H1 (cell line): ENCODE results near the gene ARFGEF3. TPM values are rescaled to one million over a fixed set of nuclear protein-coding genes. Genes with fewer than 3 reads are reported as not detected.

Experiments used
- CTCF ChIA-PET: fragments of 300-600 bp; sonication (Branson Sonifier 250); formaldehyde crosslinking; loops from one replicate; lab custom pipeline; 2021; ENCODE audit not compliant: partially characterized antibody; lab: Charles Lee
- POLR2A ChIA-PET: fragments of 300-600 bp; sonication (Branson Sonifier 250); formaldehyde crosslinking; loops from one replicate; lab custom pipeline; 2021; ENCODE audit warnings: inconsistent platforms; ENCODE audit not compliant: partially characterized antibody; lab: Charles Lee
- DNase-seq, 2 experiments: peaks; one replicate each; pipeline versions ENCODE4 v3.0.0 to v3.0.0-alpha.2; 2010 to 2022; ENCODE audit warnings: low spot score in 2 of 2, low read depth in 1 of 2, mixed read lengths in 1 of 2
- FAIRE-seq: peaks from 2 replicates; lab custom pipeline; 2011; peaks lifted over from hg19 to GRCh38; lab: Jason Lieb, UNC
- H2AFZ ChIP-seq: 2 replicates; pipeline ENCODE4 v1.8.1; 2012; ENCODE audit warnings: low read length, inconsistent platforms
- H2AK5ac ChIP-seq: 2 replicates; pipeline ENCODE4 v1.6.1; 2013; ENCODE audit warnings: low read depth, low read length
- H2BK120ac ChIP-seq: replicated peaks from 2 replicates; pipeline ENCODE3; 2013; ENCODE audit warnings: low read depth, low read length, inconsistent platforms
- H2BK12ac ChIP-seq: 2 replicates; pipeline ENCODE4 v1.6.1; 2013; ENCODE audit warnings: low read depth, low read length
- H2BK15ac ChIP-seq: 2 replicates; pipeline ENCODE4 v1.6.1; 2013; ENCODE audit warnings: low read length
- H2BK20ac ChIP-seq: 2 replicates; pipeline ENCODE4 v1.6.1; 2013; ENCODE audit warnings: low read length
- H2BK5ac ChIP-seq: 2 replicates; pipeline ENCODE4 v1.6.1; 2013; ENCODE audit warnings: low read depth, low read length
- H3K14ac ChIP-seq: 2 replicates; pipeline ENCODE4 v1.6.1; 2013; ENCODE audit warnings: inconsistent platforms; ENCODE audit not compliant: insufficient read length
- H3K18ac ChIP-seq: 2 replicates; pipeline ENCODE4 v1.6.1; 2013; ENCODE audit warnings: low read length; ENCODE audit errors: extremely low read depth
- H3K23ac ChIP-seq: 2 replicates; pipeline ENCODE4 v1.6.1; 2013; ENCODE audit warnings: inconsistent platforms; ENCODE audit not compliant: insufficient read length
- H3K23me2 ChIP-seq: 2 replicates; pipeline ENCODE4 v1.6.1; 2013; ENCODE audit warnings: low read depth, low read length
- H3K27ac ChIP-seq: 2 replicates; pipeline ENCODE4 v1.6.1; 2011; ENCODE audit warnings: low read depth, low read length, inconsistent platforms
- H3K27me3 ChIP-seq, 4 experiments: replicated peaks in 1 of 4; 1 replicate in 1 of 4; 2 replicates in 3 of 4; pipeline versions ENCODE4 v1.6.1 to v1.8.1; 2011 to 2013; ENCODE audit warnings: low read length in 3 of 4, mild to moderate bottlenecking in 3 of 4, inconsistent platforms in 2 of 4, mixed read lengths in 2 of 4, moderate library complexity in 1 of 4; ENCODE audit not compliant: control insufficient read depth in 3 of 4, insufficient read depth in 3 of 4; ENCODE audit errors: extremely low read depth in 1 of 4
- H3K36me3 ChIP-seq, 4 experiments: 2 replicates each; pipeline versions ENCODE4 v1.6.1 to v1.8.1; 2011 to 2013; ENCODE audit warnings: mild to moderate bottlenecking in 4 of 4, low read length in 3 of 4, moderate library complexity in 2 of 4, control low read depth in 1 of 4, inconsistent platforms in 1 of 4; ENCODE audit not compliant: insufficient read depth in 4 of 4, control insufficient read depth in 2 of 4
- H3K4ac ChIP-seq: replicated peaks from 2 replicates; pipeline ENCODE3; 2013; ENCODE audit warnings: low read length, low read depth, mixed read lengths, inconsistent platforms; ENCODE audit not compliant: insufficient read length
- H3K4me1 ChIP-seq, 4 experiments: replicated peaks in 1 of 4; 1 replicate in 1 of 4; 2 replicates in 3 of 4; pipeline versions ENCODE4 v1.6.1 to v1.8.1; 2011 to 2013; ENCODE audit warnings: low read length in 3 of 4, inconsistent platforms in 2 of 4, mixed read lengths in 1 of 4; ENCODE audit not compliant: insufficient read depth in 4 of 4, control insufficient read depth in 3 of 4
- H3K4me2 ChIP-seq, 2 experiments: 2 replicates each; pipeline versions ENCODE4 v1.6.1 to v1.8.1; 2011 to 2013; ENCODE audit warnings: low read depth in 2 of 2, low read length in 2 of 2, control low read depth in 1 of 2, inconsistent platforms in 1 of 2, mild to moderate bottlenecking in 1 of 2; ENCODE audit not compliant: insufficient read depth in 1 of 2
- H3K4me3 ChIP-seq, 4 experiments: fragments of 200-600, 300-600 bp in 1 of 4; sonication (generic), shearing (Covaris generic), sonication (Bioruptor Twin) in 1 of 4; 2 replicates each; pipeline versions ENCODE4 v1.5.1 to v1.8.1; 2011 to 2016; ENCODE audit warnings: low read length in 4 of 4, low read depth in 3 of 4, control low read depth in 2 of 4, inconsistent platforms in 2 of 4, mild to moderate bottlenecking in 2 of 4, mixed read lengths in 1 of 4, moderate library complexity in 1 of 4; ENCODE audit not compliant: insufficient read depth in 2 of 4; ENCODE audit errors: extremely low read depth in 1 of 4
- H3K56ac ChIP-seq: replicated peaks from 2 replicates; pipeline ENCODE3; 2013; ENCODE audit warnings: low read depth, mild to moderate bottlenecking, mixed read lengths, low read length, inconsistent platforms; ENCODE audit not compliant: insufficient read length
- H3K79me1 ChIP-seq: 2 replicates; pipeline ENCODE4 v1.6.1; 2013; ENCODE audit warnings: low read depth, low read length, control low read depth
- H3K79me2 ChIP-seq, 2 experiments: 2 replicates each; pipeline versions ENCODE4 v1.6.1 to v1.8.1; 2012 to 2013; ENCODE audit warnings: low read length in 2 of 2, mild to moderate bottlenecking in 2 of 2, inconsistent platforms in 1 of 2; ENCODE audit not compliant: insufficient read depth in 2 of 2, control insufficient read depth in 1 of 2
- H3K9ac ChIP-seq, 4 experiments: replicated peaks in 1 of 4; 1 replicate in 1 of 4; 2 replicates in 3 of 4; pipeline versions ENCODE4 v1.6.1 to v1.8.1; 2011 to 2013; ENCODE audit warnings: low read depth in 3 of 4, low read length in 3 of 4, control low read depth in 2 of 4, mild to moderate bottlenecking in 2 of 4, moderate library complexity in 2 of 4, inconsistent platforms in 1 of 4; ENCODE audit errors: extremely low read depth in 1 of 4
- H3K9me3 ChIP-seq, 2 experiments: 2 replicates each; pipeline versions ENCODE4 v1.6.1 to v1.8.1; 2012 to 2013; ENCODE audit warnings: mild to moderate bottlenecking in 2 of 2, moderate library complexity in 2 of 2, control low read depth in 1 of 2, inconsistent platforms in 1 of 2, low read depth in 1 of 2, low read length in 1 of 2, mixed read lengths in 1 of 2; ENCODE audit not compliant: insufficient read depth in 2 of 2
- H4K20me1 ChIP-seq, 2 experiments: replicated peaks in 1 of 2; 2 replicates each; pipeline versions ENCODE3 to v1.8.1; 2011 to 2013; ENCODE audit warnings: inconsistent platforms in 2 of 2, low read length in 2 of 2, mild to moderate bottlenecking in 1 of 2; ENCODE audit not compliant: insufficient read depth in 2 of 2, control insufficient read depth in 1 of 2
- H4K5ac ChIP-seq: 2 replicates; pipeline ENCODE4 v1.6.1; 2013; ENCODE audit warnings: low read length, low read depth, mixed read lengths, inconsistent platforms; ENCODE audit not compliant: insufficient read length
- H4K8ac ChIP-seq: 2 replicates; pipeline ENCODE4 v1.8.0; 2013; ENCODE audit warnings: mild to moderate bottlenecking, moderate library complexity, low read length, inconsistent platforms; ENCODE audit not compliant: insufficient read depth; ENCODE audit errors: extremely low read depth
- H4K91ac ChIP-seq: replicated peaks from 2 replicates; pipeline ENCODE3; 2013; ENCODE audit warnings: low read length, mixed read lengths, inconsistent platforms; ENCODE audit not compliant: insufficient read length
- ASH2L ChIP-seq: fragments of 200-600, 300-600 bp; sonication (generic); IDR thresholded peaks from one replicate; pipeline ENCODE4 v1.7.1; 2017; ENCODE audit warnings: low read length
- CBX8 ChIP-seq: fragments of 300-800, 300-1000 bp; sonication (generic); IDR thresholded peaks from 2 replicates; pipeline ENCODE4 v1.7.1; 2016; ENCODE audit warnings: low read depth, low read length, borderline replicate concordance
- CHD2 ChIP-seq: IDR thresholded peaks from 2 replicates; pipeline ENCODE4 v1.6.1; 2012; ENCODE audit warnings: low read length, improper control_type of control experiment
- EP300 ChIP-seq, 2 experiments: IDR thresholded peaks; 1 replicate in 1 of 2; 2 replicates in 1 of 2; pipeline ENCODE4 v1.6.1; 2011 to 2012; ENCODE audit warnings: low read depth in 2 of 2, low read length in 2 of 2, mild to moderate bottlenecking in 2 of 2, borderline replicate concordance in 1 of 2, inconsistent platforms in 1 of 2, moderate library complexity in 1 of 2
- KDM5A ChIP-seq: fragments of 200-600 bp; IDR thresholded peaks from 2 replicates; pipeline ENCODE4 v1.7.1; 2012; ENCODE audit warnings: mild to moderate bottlenecking, low read length, inconsistent platforms, mixed read lengths
- POLR2A ChIP-seq, 2 experiments: IDR thresholded peaks; 1 replicate in 1 of 2; 2 replicates in 1 of 2; pipeline ENCODE4 v1.6.1; 2011; ENCODE audit warnings: low read depth in 2 of 2, low read length in 2 of 2, mild to moderate bottlenecking in 2 of 2; ENCODE audit errors: control extremely low read depth in 1 of 2
- POU5F1 ChIP-seq: IDR thresholded peaks from 2 replicates; pipeline ENCODE4 v1.6.1; 2011; ENCODE audit warnings: low read depth, mild to moderate bottlenecking, low read length, moderate library complexity
- RBBP5 ChIP-seq: IDR thresholded peaks from 2 replicates; pipeline ENCODE4 v1.7.1; 2012; ENCODE audit warnings: low read depth, mild to moderate bottlenecking, inconsistent platforms, low read length, moderate library complexity, borderline replicate concordance
- SP2 ChIP-seq: IDR thresholded peaks from 2 replicates; pipeline ENCODE4 v1.6.1; 2012; ENCODE audit warnings: mild to moderate bottlenecking, low read length, inconsistent platforms
- SP4 ChIP-seq: IDR thresholded peaks from 2 replicates; pipeline ENCODE4 v1.6.1; 2012; ENCODE audit warnings: low read length, inconsistent platforms
- TAF1 ChIP-seq: IDR thresholded peaks from 2 replicates; pipeline ENCODE4 v1.6.1; 2011; ENCODE audit warnings: mild to moderate bottlenecking, low read depth, low read length
- TCF12 ChIP-seq: IDR thresholded peaks from 2 replicates; pipeline ENCODE4 v1.6.1; 2011; ENCODE audit warnings: low read depth, mild to moderate bottlenecking, low read length
- YY1 ChIP-seq: IDR thresholded peaks from 2 replicates; pipeline ENCODE4 v1.6.1; 2011; ENCODE audit warnings: low read depth, mild to moderate bottlenecking, low read length
- WGBS, 2 experiments: shearing (Covaris generic) in 1 of 2; methylation state at CpG; one replicate each; pipeline versions ENCODE4 v1.1.6 to v1.1.7; 2013 to 2015; ENCODE audit warnings: low lambda C conversion rate in 2 of 2, mixed read lengths in 2 of 2, inconsistent platforms in 1 of 2, low coverage in 1 of 2, missing lambda C conversion rate in 1 of 2; ENCODE audit not compliant: insufficient replicate concordance in 2 of 2, insufficient coverage in 1 of 2, insufficient read length in 1 of 2; ENCODE audit errors: extremely low coverage in 1 of 2, missing lambda C conversion rate in 1 of 2; 5-methylcytosine and 5-hydroxymethylcytosine counted together
- polyA plus RNA-seq, 7 experiments: library from polyadenylated mRNA; depleted of rRNA in 3 of 7; stranded (reverse) in 5 of 7; unstranded in 2 of 7; fragments of >200 nt in 5 of 7; fragments of 200-250 nt in 2 of 7; gene quantifications; 1 replicate in 5 of 7; 2 replicates in 1 of 7; 4 replicates in 1 of 7; pipeline versions ENCODE4 v1.2.1 to v1.2.3, GENCODE V29; 2011 to 2013; ENCODE audit warnings: missing spikeins in 2 of 7, mixed read lengths in 2 of 7
- total RNA-seq: library from RNA; stranded (reverse); fragmentation: NEBNext Ultra II Directional; extraction: Animal tissue kit (Norgen Biotek cat#: 25700); gene quantifications from 2 replicates; pipeline ENCODE4 v1.2.1, GENCODE V29; 2021
- TF ChIP-seq, protein P1 (sequence below): IDR thresholded peaks from 2 replicates; pipeline ENCODE4 v1.6.1; 2012; ENCODE audit warnings: low read length, inconsistent platforms

Gene ARFGEF3
- total and polyA plus RNA-seq, 2 of the 8 experiments (the other 6 are each of a cell fraction or from before 2014, with no cell fraction given): 5.8 to 23.2 TPM

GRCh38 chr6:138290423-138290962 is 128.8 kb downstream of the ARFGEF3 start:
- Histone ChIP-seq H4K20me1 (no peaks in the 10 kb centered on the region), H2AK5ac (no peak overlapping the region), H3K4me3 (no peak overlapping the region), H3K79me1 (no peaks in the 10 kb centered on the region), H2BK120ac (no peak overlapping the region), H3K56ac (no peak overlapping the region), H3K9me3 (no peaks in the 10 kb centered on the region), H3K18ac (no peak overlapping the region), H3K4ac (no peak overlapping the region), H2AFZ (no peak overlapping the region), H3K4me1 (peaks cover 2 to 8% (median 4%) of the 10 kb centered on the region in 4 experiments; a peak in 5 of 7 replicates), H3K23ac (no peak overlapping the region), H4K91ac (no peak overlapping the region), H3K9ac (no peak overlapping the region), H3K36me3 (peaks cover 2 to 13% (median 6%) of the 10 kb centered on the region in 4 experiments; a peak in 7 of 8 replicates), H2BK5ac (no peak overlapping the region), H3K27ac (no peak overlapping the region), H4K8ac (no peak overlapping the region), H3K23me2 (no peaks in the 10 kb centered on the region), H2BK12ac (no peak overlapping the region), H3K27me3 (no peaks in the 10 kb centered on the region), H3K79me2 (no peaks in the 10 kb centered on the region), H3K14ac (no peak overlapping the region), H2BK15ac (no peak overlapping the region), H3K4me2 (no peak overlapping the region), H4K5ac (no peak overlapping the region), H2BK20ac (no peak overlapping the region)
- ChIA-PET POLR2A (no interaction called here), CTCF (interaction anchor here (0.8 to 8.3 kb wide), 13 partner anchors 9 to 298 kb away, joined by 3 to 106 read pairs (median 4); partner anchors contain the start of gene HEBP2)
- FAIRE-seq (no peak), DNase-seq (peak in 1 of 2 experiments; percentile 38)
- 88% methylated on average over 5 of the region's 5 CpGs; no CpG with 5 or more reads in 1 of the 2 experiments for WGBS, 2 experiments
- TF ChIP-seq SP2 (no peak), CHD2 (no peak), KDM5A (no peak), SP4 (no peak), CBX8 (no peak), RBBP5 (no peak), TAF1 (no peak), POLR2A (IDR thresholded peaks at IDR 0.05; ENCODE audit: control extremely low read depth in 1 of 2, low read depth in 2 of 2, low read length in 2 of 2) (no peak), TCF12 (no peak), POU5F1 (no peak), ASH2L (no peak), EP300 (IDR thresholded peaks at IDR 0.05; ENCODE audit: borderline replicate concordance in 1 of 2, low read depth in 2 of 2, low read length in 2 of 2) (no peak), YY1 (no peak)
- TF ChIP-seq, protein P1, sequence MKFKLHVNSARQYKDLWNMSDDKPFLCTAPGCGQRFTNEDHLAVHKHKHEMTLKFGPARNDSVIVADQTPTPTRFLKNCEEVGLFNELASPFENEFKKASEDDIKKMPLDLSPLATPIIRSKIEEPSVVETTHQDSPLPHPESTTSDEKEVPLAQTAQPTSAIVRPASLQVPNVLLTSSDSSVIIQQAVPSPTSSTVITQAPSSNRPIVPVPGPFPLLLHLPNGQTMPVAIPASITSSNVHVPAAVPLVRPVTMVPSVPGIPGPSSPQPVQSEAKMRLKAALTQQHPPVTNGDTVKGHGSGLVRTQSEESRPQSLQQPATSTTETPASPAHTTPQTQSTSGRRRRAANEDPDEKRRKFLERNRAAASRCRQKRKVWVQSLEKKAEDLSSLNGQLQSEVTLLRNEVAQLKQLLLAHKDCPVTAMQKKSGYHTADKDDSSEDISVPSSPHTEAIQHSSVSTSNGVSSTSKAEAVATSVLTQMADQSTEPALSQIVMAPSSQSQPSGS: no peak
